ENCODE data around the gene ARHGAP25.

Gene ARHGAP25

GRCh38 chr2:68750592-68751396 is 16.2 kb downstream of the ARHGAP25 start:
- no peak for DNase-seq (ENCODE audit: low read depth, low spot score)
- Histone ChIP-seq H3K9me3 (ENCODE audit: low read depth, low read length) (no peaks in the 10 kb centered on the region), H3K27ac (no peak overlapping the region), H3K9ac (ENCODE audit: insufficient read length) (no peak overlapping the region), H3K4me3 (no peak overlapping the region), H3K36me3 (ENCODE audit: insufficient read depth, low read length) (no peaks in the 10 kb centered on the region)
- no peak for TF ChIP-seq POLR2AphosphoS5 (IDR thresholded peaks at IDR 0.05; ENCODE audit: borderline replicate concordance, low read depth, low read length)
- no peak for TF ChIP-seq EZH2 (IDR thresholded peaks at IDR 0.05)
- TF ChIP-seq FOXP2 (optimal IDR thresholded peaks at IDR 0.05; ENCODE audit: control extremely low read depth, extremely low read length, insufficient read depth), result no peak

GRCh38 chr2:68751397-68752339 is 17.1 kb downstream of the ARHGAP25 start:
- TF ChIP-seq EZH2 (IDR thresholded peaks at IDR 0.05) (no peak), POLR2AphosphoS5 (IDR thresholded peaks at IDR 0.05; ENCODE audit: borderline replicate concordance, low read depth, low read length) (no peak), FOXP2 (optimal IDR thresholded peaks at IDR 0.05; ENCODE audit: control extremely low read depth, extremely low read length, insufficient read depth) (no peak)
- Histone ChIP-seq H3K4me3 (peak overlapping the region; percentile 56), H3K9me3 (ENCODE audit: low read depth, low read length) (peaks cover 5% of the 10 kb centered on the region; the same call in 1 of the 2 replicates), H3K9ac (ENCODE audit: insufficient read length) (no peak overlapping the region), H3K27ac (no peak overlapping the region), H3K36me3 (ENCODE audit: insufficient read depth, low read length) (no peaks in the 10 kb centered on the region)
- DNase-seq (ENCODE audit: low read depth, low spot score), result peak; percentile 67

- no peak for DNase-seq (ENCODE audit: low read depth, low spot score)
- H3K36me3 ChIP-seq (ENCODE audit: insufficient read depth, low read length), result no peaks in the 10 kb centered on the region
- TF ChIP-seq POLR2AphosphoS5 (IDR thresholded peaks at IDR 0.05; ENCODE audit: borderline replicate concordance, low read depth, low read length), result no peak
- no peak for TF ChIP-seq FOXP2 (optimal IDR thresholded peaks at IDR 0.05; ENCODE audit: control extremely low read depth, extremely low read length, insufficient read depth)
- TF ChIP-seq EZH2 (IDR thresholded peaks at IDR 0.05), result no peak
- peaks cover 5% of the 10 kb centered on the region; the same call in 1 of the 2 replicates for H3K9me3 ChIP-seq (ENCODE audit: low read depth, low read length)
- H3K9ac ChIP-seq (ENCODE audit: insufficient read length), result no peak overlapping the region
- no peak overlapping the region for H3K4me3 ChIP-seq
- no peak overlapping the region for H3K27ac ChIP-seq
Measured at GRCh38 chr2:68753318-68753717, 18.7 kb downstream of the ARHGAP25 start.

- Histone ChIP-seq H3K9me3 (ENCODE audit: low read depth, low read length) (peaks cover 5% of the 10 kb centered on the region; the same call in 1 of the 2 replicates), H3K9ac (ENCODE audit: insufficient read length) (no peak overlapping the region), H3K36me3 (ENCODE audit: insufficient read depth, low read length) (no peaks in the 10 kb centered on the region), H3K4me3 (no peak overlapping the region), H3K27ac (no peak overlapping the region)
- DNase-seq (ENCODE audit: low read depth, low spot score), result no peak
- TF ChIP-seq POLR2AphosphoS5 (IDR thresholded peaks at IDR 0.05; ENCODE audit: borderline replicate concordance, low read depth, low read length) (no peak), EZH2 (IDR thresholded peaks at IDR 0.05) (no peak), FOXP2 (optimal IDR thresholded peaks at IDR 0.05; ENCODE audit: control extremely low read depth, extremely low read length, insufficient read depth) (no peak)
Measured at GRCh38 chr2:68755071-68755470, 20.5 kb downstream of the ARHGAP25 start.

GRCh38 chr2:68756178-68756577 is 21.6 kb downstream of the ARHGAP25 start:
- TF ChIP-seq FOXP2 (optimal IDR thresholded peaks at IDR 0.05; ENCODE audit: control extremely low read depth, extremely low read length, insufficient read depth), result no peak
- TF ChIP-seq EZH2 (IDR thresholded peaks at IDR 0.05), result no peak
- TF ChIP-seq POLR2AphosphoS5 (IDR thresholded peaks at IDR 0.05; ENCODE audit: borderline replicate concordance, low read depth, low read length), result no peak
- Histone ChIP-seq H3K9me3 (ENCODE audit: low read depth, low read length) (peaks cover 5% of the 10 kb centered on the region; the same call in 1 of the 2 replicates), H3K4me3 (no peak overlapping the region), H3K27ac (no peak overlapping the region), H3K36me3 (ENCODE audit: insufficient read depth, low read length) (no peaks in the 10 kb centered on the region), H3K9ac (ENCODE audit: insufficient read length) (no peak overlapping the region)
- DNase-seq (ENCODE audit: low read depth, low spot score), result no peak

GRCh38 chr2:68757081-68757480 is 22.5 kb downstream of the ARHGAP25 start:
- no peak overlapping the region for H3K4me3 ChIP-seq
- TF ChIP-seq EZH2 (IDR thresholded peaks at IDR 0.05) (no peak), POLR2AphosphoS5 (IDR thresholded peaks at IDR 0.05; ENCODE audit: borderline replicate concordance, low read depth, low read length) (no peak), FOXP2 (optimal IDR thresholded peaks at IDR 0.05; ENCODE audit: control extremely low read depth, extremely low read length, insufficient read depth) (no peak)

GRCh38 chr2:68762100-68762499 is 27.5 kb downstream of the ARHGAP25 start:
- H3K27ac ChIP-seq, result no peak overlapping the region

More at GRCh38 chr2:68757081-68757480, 22.5 kb downstream of the ARHGAP25 start:
- Histone ChIP-seq H3K9ac (ENCODE audit: insufficient read length) (no peak overlapping the region), H3K27ac (no peak overlapping the region), H3K36me3 (ENCODE audit: insufficient read depth, low read length) (no peaks in the 10 kb centered on the region), H3K9me3 (ENCODE audit: low read depth, low read length) (peaks cover 5% of the 10 kb centered on the region; the same call in 1 of the 2 replicates)
- no peak for DNase-seq (ENCODE audit: low read depth, low spot score)

GRCh38 chr2:68762665-68763064 is 28.1 kb downstream of the ARHGAP25 start:
- no peak for DNase-seq (ENCODE audit: low read depth, low spot score)
- Histone ChIP-seq H3K4me3 (no peak overlapping the region), H3K9me3 (ENCODE audit: low read depth, low read length) (no peaks in the 10 kb centered on the region), H3K36me3 (ENCODE audit: insufficient read depth, low read length) (no peaks in the 10 kb centered on the region), H3K27ac (no peak overlapping the region), H3K9ac (ENCODE audit: insufficient read length) (no peak overlapping the region)
- TF ChIP-seq FOXP2 (optimal IDR thresholded peaks at IDR 0.05; ENCODE audit: control extremely low read depth, extremely low read length, insufficient read depth) (no peak), POLR2AphosphoS5 (IDR thresholded peaks at IDR 0.05; ENCODE audit: borderline replicate concordance, low read depth, low read length) (no peak), EZH2 (IDR thresholded peaks at IDR 0.05) (no peak)

More at GRCh38 chr2:68762100-68762499, 27.5 kb downstream of the ARHGAP25 start:
- TF ChIP-seq EZH2 (IDR thresholded peaks at IDR 0.05) (no peak), FOXP2 (optimal IDR thresholded peaks at IDR 0.05; ENCODE audit: control extremely low read depth, extremely low read length, insufficient read depth) (no peak), POLR2AphosphoS5 (IDR thresholded peaks at IDR 0.05; ENCODE audit: borderline replicate concordance, low read depth, low read length) (no peak)
- H3K9me3 ChIP-seq (ENCODE audit: low read depth, low read length), result no peaks in the 10 kb centered on the region; the same call in 1 of the 2 replicates
- no peak for DNase-seq (ENCODE audit: low read depth, low spot score)
- H3K4me3 ChIP-seq, result no peak overlapping the region
- H3K36me3 ChIP-seq (ENCODE audit: insufficient read depth, low read length), result no peaks in the 10 kb centered on the region
- H3K9ac ChIP-seq (ENCODE audit: insufficient read length), result no peak overlapping the region

All from SK-N-MC (cell line).